Activated T-cell treated with anti-CD3 and anti-CD28 coated beads, Interleukin-2, amount 50 U/mL, for 72 hours (primary cell): ENCODE measurements around the gene MCFD2. TPM values are rescaled to one million over a fixed set of nuclear protein-coding genes. Genes with fewer than 3 reads are reported as not detected.

ENCODE experiments used
- ATAC-seq, 2 donors: fragments of 150-1000 bp; cut with Tn5 transposase; replicated peaks in 1 of 2; 2 replicates each; pipeline ENCODE4 v1.10.0; 2021; ENCODE audit warnings: moderate library complexity in 2 of 2, mild to moderate bottlenecking in 1 of 2
- DNase-seq, 2 donors: peaks; one replicate each; pipeline ENCODE4 v3.0.0; 2021 to 2022; ENCODE audit warnings: mixed read lengths in 1 of 2
- H3K27ac Mint-ChIP-seq: one replicate; pipeline ENCODE4 v1.8.0; 2022; ENCODE audit warnings: mild to moderate bottlenecking, moderate library complexity, mixed read lengths
- H3K27me3 Mint-ChIP-seq: one replicate; pipeline ENCODE4 v1.8.0; 2022; ENCODE audit warnings: low read depth, mixed read lengths
- H3K36me3 Mint-ChIP-seq, 2 donors: one replicate each; pipeline ENCODE4 v1.8.0; 2022; ENCODE audit warnings: mixed read lengths in 2 of 2, mild to moderate bottlenecking in 1 of 2; ENCODE audit not compliant: insufficient read depth in 2 of 2
- H3K4me1 Mint-ChIP-seq: one replicate; pipeline ENCODE4 v1.8.0; 2022; ENCODE audit warnings: low read depth, mixed read lengths
- H3K4me3 Mint-ChIP-seq, 2 donors: one replicate each; pipeline ENCODE4 v1.8.0; 2022; ENCODE audit warnings: mild to moderate bottlenecking in 2 of 2, mixed read lengths in 2 of 2, moderate library complexity in 2 of 2
- H3K9me3 Mint-ChIP-seq, 2 donors: one replicate each; pipeline ENCODE4 v1.8.0; 2022; ENCODE audit warnings: mixed read lengths in 2 of 2
- total RNA-seq, 2 donors: library from RNA; stranded (reverse); gene quantifications; one replicate each; pipeline ENCODE4 v1.2.3, GENCODE V29; 2022

The MCFD2 gene
- total RNA-seq, 2 donors from 2014 or later: 50.1 to 59.3 TPM

- H3K9me3 Mint-ChIP-seq: peaks cover 4 to 8% of the 10 kb centered on the region in 2 donors
- peaks cover 11 to 16% of the 10 kb centered on the region in 2 donors for H3K36me3 Mint-ChIP-seq
- H3K27ac Mint-ChIP-seq: no peak overlapping the region
- DNase-seq (no peak), ATAC-seq (no peak)
- no peak overlapping the region for H3K4me3 Mint-ChIP-seq
- no peaks in the 10 kb centered on the region for H3K27me3 Mint-ChIP-seq
- H3K4me1 Mint-ChIP-seq: peaks cover 22% of the 10 kb centered on the region
These were observed 10.1 kb upstream of the MCFD2 start for GRCh38 chr2:46925474-46926351.

GRCh38 chr2:46924608-46925007, 9.0 kb upstream of the MCFD2 start:
- DNase-seq (no peak), ATAC-seq (no peak)
- peaks cover 4 to 8% of the 10 kb centered on the region in 2 donors for H3K9me3 Mint-ChIP-seq
- H3K4me3 Mint-ChIP-seq: no peak overlapping the region
- peaks cover 22% of the 10 kb centered on the region for H3K4me1 Mint-ChIP-seq
- no peaks in the 10 kb centered on the region for H3K27me3 Mint-ChIP-seq
- H3K36me3 Mint-ChIP-seq: peaks cover 11 to 16% of the 10 kb centered on the region in 2 donors
- H3K27ac Mint-ChIP-seq: no peak overlapping the region

GRCh38 chr2:46924038-46924437, 8.4 kb upstream of the MCFD2 start:
- ATAC-seq: no peak
- Mint-ChIP-seq H3K27ac (no peak overlapping the region), H3K4me3 (no peak overlapping the region), H3K4me1 (peaks cover 22% of the 10 kb centered on the region), H3K9me3 (peaks cover 4 to 8% of the 10 kb centered on the region in 2 donors), H3K36me3 (peaks cover 11 to 16% of the 10 kb centered on the region in 2 donors), H3K27me3 (no peaks in the 10 kb centered on the region)
- no peak for DNase-seq

- H3K9me3 Mint-ChIP-seq: peaks cover 4 to 8% of the 10 kb centered on the region in 2 donors
- H3K27me3 Mint-ChIP-seq: no peaks in the 10 kb centered on the region
- DNase-seq (no peak), ATAC-seq (peak in 1 of 2 donors; percentile 32)
- peak overlapping the region; percentile 2 to 22 for H3K4me3 Mint-ChIP-seq
- no peak overlapping the region for H3K27ac Mint-ChIP-seq
- H3K4me1 Mint-ChIP-seq: peaks cover 26% of the 10 kb centered on the region
- peaks cover 11 to 16% of the 10 kb centered on the region in 2 donors for H3K36me3 Mint-ChIP-seq
These were observed 7.5 kb upstream of the MCFD2 start for GRCh38 chr2:46923041-46923528.

- H3K4me1 Mint-ChIP-seq: peaks cover 31% of the 10 kb centered on the region
- H3K27ac Mint-ChIP-seq: peak overlapping the region; percentile 52
- peaks cover 4 to 8% of the 10 kb centered on the region in 2 donors for H3K9me3 Mint-ChIP-seq
These were observed 7.0 kb upstream of the MCFD2 start for GRCh38 chr2:46922606-46923005.

GRCh38 chr2:46921676-46922448, 6.3 kb upstream of the MCFD2 start:
- H3K4me3 Mint-ChIP-seq: peak overlapping the region; percentile 23 to 32
- DNase-seq (no peak), ATAC-seq (no peak)
- H3K9me3 Mint-ChIP-seq: peaks cover 1 to 5% of the 10 kb centered on the region in 2 donors
- peaks cover 39% of the 10 kb centered on the region for H3K4me1 Mint-ChIP-seq
- peaks cover 10 to 12% of the 10 kb centered on the region in 2 donors for H3K36me3 Mint-ChIP-seq
- no peaks in the 10 kb centered on the region for H3K27me3 Mint-ChIP-seq
- no peak overlapping the region for H3K27ac Mint-ChIP-seq

More at GRCh38 chr2:46922606-46923005, 7.0 kb upstream of the MCFD2 start:
- Mint-ChIP-seq H3K36me3 (peaks cover 11 to 16% of the 10 kb centered on the region in 2 donors), H3K4me3 (peak overlapping the region; percentile 23 to 32), H3K27me3 (no peaks in the 10 kb centered on the region)
- DNase-seq: no peak
- ATAC-seq: peak in 1 of 2 donors; percentile 26

GRCh38 chr2:46917628-46918027, 2.0 kb upstream of the MCFD2 start:
- H3K36me3 Mint-ChIP-seq: peaks cover 6 to 11% of the 10 kb centered on the region in 2 donors
- H3K4me1 Mint-ChIP-seq: peaks cover 60% of the 10 kb centered on the region
- no peaks in the 10 kb centered on the region for H3K9me3 Mint-ChIP-seq
- ATAC-seq (peak in 1 of 2 donors; percentile 18), DNase-seq (no peak)
- peak overlapping the region; percentile 95 to 97 for H3K4me3 Mint-ChIP-seq
- H3K27me3 Mint-ChIP-seq: no peaks in the 10 kb centered on the region
- peak overlapping the region; percentile 50 for H3K27ac Mint-ChIP-seq

- Mint-ChIP-seq H3K27ac (peak overlapping the region; percentile 79), H3K9me3 (no peaks in the 10 kb centered on the region), H3K27me3 (no peaks in the 10 kb centered on the region), H3K4me3 (peak overlapping the region; percentile 95 to 97), H3K36me3 (peaks cover 11 to 14% of the 10 kb centered on the region in 2 donors), H3K4me1 (peaks cover 47% of the 10 kb centered on the region)
- ATAC-seq (peak; percentile 91 to 92), DNase-seq (peak; percentile 78 to 85)
These were observed 415 bp upstream of the MCFD2 start for GRCh38 chr2:46915811-46916630.

- Mint-ChIP-seq H3K27ac (peak overlapping the region; percentile 94), H3K9me3 (no peaks in the 10 kb centered on the region), H3K36me3 (peaks cover 13 to 14% of the 10 kb centered on the region in 2 donors), H3K4me3 (peak overlapping the region; percentile 95 to 97), H3K4me1 (peaks cover 52% of the 10 kb centered on the region), H3K27me3 (no peaks in the 10 kb centered on the region)
- DNase-seq: no peak
- ATAC-seq: no peak
These were observed 902 bp downstream of the MCFD2 start for GRCh38 chr2:46914578-46915230.

GRCh38 chr2:46913471-46914381, 1.9 kb downstream of the MCFD2 start:
- Mint-ChIP-seq H3K36me3 (peaks cover 14 to 18% of the 10 kb centered on the region in 2 donors), H3K27me3 (no peaks in the 10 kb centered on the region), H3K9me3 (no peaks in the 10 kb centered on the region), H3K27ac (peak overlapping the region; percentile 7), H3K4me3 (peak overlapping the region; percentile 95 to 97), H3K4me1 (peaks cover 62% of the 10 kb centered on the region)
- ATAC-seq: no peak
- no peak for DNase-seq

GRCh38 chr2:46909771-46910419, 5.7 kb downstream of the MCFD2 start:
- peaks cover 43% of the 10 kb centered on the region for H3K4me1 Mint-ChIP-seq
- peak overlapping the region in 1 of 2 donors; percentile 2 for H3K4me3 Mint-ChIP-seq
- H3K27me3 Mint-ChIP-seq: no peaks in the 10 kb centered on the region
- no peaks in the 10 kb centered on the region for H3K9me3 Mint-ChIP-seq
- peak overlapping the region; percentile 12 for H3K27ac Mint-ChIP-seq
- peaks cover 23 to 32% of the 10 kb centered on the region in 2 donors for H3K36me3 Mint-ChIP-seq
- peak; percentile 65 to 70 for DNase-seq
- ATAC-seq: peak; percentile 99
